Dedifferentiated amniotic fluid mesenchymal stem cell (primary cell): Measurements from ENCODE around the gene AUNIP.

Experiments used
- DNase-seq: peaks from one replicate; pipeline ENCODE4 v3.0.0-alpha.2; 2016; ENCODE audit errors: extremely low spot score

Gene AUNIP

DNA sequence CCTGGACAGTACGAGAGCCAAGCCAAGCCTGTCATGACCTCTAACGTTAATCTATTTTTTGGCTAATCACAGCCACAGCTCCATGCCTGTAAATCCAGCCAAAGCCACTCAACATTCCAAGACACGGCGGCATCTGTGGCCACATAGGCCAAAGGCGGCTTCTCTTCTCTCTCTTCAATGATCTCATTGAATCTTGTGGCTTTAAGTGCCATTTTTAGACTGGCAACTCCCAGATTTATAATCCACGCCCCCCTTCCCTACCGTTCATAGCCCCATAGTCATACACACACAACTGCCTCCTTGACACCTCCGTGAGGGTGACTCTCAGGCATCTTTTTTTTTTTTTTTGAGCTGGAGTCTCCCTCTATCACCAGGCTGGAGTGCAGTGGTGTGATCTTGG, 64.9 kb downstream of the AUNIP start:
- no peak for DNase-seq

DNA sequence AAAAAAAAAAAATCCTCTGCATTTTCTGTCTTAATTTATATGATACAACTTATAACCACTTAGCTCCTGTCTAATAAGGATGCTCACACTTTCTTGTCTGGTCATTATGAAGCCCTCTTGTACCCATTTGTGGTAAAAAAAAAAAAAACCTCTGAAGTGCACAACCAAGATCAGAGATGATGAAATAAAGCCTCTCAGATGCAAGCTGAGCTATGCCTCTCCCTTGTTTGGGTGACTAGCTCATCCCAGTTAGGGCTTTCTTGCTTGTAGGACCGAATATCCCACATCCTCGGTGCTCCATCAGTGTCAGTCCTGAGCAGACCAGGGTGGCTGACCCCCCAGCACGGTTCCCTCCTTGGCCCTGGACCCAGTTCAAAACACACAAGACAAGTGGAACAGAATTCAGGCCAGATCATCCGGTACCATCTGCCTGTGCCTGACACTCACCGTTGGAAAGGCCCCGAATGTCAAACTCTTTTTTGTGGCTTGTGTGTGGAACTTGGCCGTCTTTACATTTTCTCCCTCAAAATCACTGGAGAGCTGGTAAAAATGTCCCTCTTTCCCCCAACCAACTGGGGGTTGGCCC, 65.6 kb downstream of the AUNIP start:
- no peak for DNase-seq

DNA sequence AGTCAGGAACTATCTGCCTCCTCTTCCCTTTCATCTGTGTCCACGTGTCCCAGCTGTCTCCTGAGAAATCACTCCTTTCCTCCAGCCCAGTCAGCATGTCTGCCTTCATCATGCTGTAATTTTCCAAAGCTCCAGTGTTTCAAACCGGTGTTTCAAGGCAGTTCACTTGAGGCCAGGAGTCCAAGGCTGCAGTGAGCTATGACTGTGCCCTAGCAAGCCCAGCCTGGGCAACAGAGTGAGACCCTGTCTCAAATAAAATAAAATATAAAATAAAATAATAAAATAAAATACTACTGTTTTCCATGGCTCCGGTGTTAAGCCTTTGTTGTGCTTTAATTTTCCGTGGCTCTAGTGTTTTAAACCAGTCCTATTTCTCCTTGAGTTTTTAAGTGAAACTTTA, 67.1 kb downstream of the AUNIP start:
- DNase-seq = no peak

DNA sequence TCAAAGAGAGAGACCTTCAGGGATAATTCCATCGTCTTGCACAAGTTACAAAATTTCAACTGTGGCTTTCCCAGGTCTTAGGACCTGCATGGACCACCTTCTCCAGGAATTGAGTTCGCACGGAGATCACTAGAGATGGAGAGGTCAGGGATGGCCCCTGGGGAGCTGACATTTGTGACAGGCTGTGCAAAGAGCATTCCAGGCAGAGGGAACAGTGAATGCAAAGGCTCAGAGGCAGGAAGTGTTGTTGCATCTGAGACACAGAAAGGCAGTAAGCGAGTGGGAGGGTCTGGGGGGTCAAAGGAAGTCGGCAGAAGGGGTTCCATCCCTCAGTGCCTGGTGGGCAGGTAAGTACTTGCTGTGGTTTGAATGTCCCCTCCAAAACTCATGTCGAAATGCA, 68.8 kb downstream of the AUNIP start:
- no peak for DNase-seq

DNA sequence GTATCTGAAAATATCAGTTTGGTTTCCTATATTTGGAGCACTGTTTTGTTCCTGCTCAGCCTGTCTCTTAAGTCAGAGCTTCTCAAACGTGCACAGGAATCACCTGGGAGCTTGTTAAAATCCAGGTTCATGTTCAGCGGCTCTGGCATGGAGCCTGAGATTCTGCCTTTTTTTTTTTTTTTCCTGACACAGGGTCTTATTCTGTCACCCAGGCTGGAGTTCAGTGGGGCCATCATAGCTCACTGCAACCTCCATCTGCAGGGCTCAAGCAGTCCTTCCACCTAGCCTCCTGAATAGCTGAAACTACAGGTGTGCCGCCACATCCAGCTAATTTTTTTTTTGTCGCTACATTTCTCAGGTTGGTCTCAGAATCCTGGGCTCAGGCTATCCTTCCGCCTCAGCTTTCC, 71.5 kb downstream of the AUNIP start:
- DNase-seq = no peak

DNA sequence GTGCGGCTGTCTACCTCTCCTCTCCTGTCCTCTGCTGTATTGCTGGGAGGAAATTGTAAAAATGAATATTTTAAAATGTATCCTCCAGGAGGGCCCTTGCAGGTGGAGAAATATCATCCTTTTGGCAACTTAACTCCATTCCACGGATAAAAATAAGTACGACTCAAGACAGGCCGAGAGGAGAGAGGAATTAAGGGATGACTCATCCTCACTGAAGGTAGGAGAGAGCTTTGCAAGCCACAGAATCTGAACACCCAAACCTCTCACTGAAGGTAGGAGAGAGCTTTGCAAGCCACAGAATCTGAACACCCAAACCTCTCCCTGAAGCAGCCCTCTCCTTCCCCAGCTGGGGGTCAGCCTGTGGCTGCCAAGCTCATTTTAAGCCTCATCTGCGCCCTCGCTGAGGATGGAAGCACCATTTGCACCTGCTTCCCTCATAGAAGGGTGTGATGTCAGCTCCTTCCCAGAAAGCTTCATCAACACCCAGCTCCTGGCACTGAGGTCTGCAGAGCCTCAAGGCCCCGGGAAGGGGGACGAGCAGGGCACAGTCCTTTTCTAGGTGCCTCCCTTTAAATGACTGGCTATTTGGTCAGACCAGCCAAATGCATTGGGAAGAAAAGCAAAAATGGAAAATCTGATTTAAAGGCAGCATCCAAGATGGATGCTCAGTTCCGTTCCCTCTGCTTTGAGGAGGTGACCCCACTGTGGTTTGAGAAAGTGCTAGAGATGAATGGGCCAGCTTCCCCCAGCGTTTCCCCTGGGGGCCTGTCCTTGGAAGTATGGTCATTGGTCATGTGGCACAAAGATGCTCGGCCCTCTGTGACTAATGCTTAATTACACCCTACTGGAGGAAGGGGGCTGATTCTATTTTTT, 72.1 kb downstream of the AUNIP start:
- DNase-seq = no peak

DNA sequence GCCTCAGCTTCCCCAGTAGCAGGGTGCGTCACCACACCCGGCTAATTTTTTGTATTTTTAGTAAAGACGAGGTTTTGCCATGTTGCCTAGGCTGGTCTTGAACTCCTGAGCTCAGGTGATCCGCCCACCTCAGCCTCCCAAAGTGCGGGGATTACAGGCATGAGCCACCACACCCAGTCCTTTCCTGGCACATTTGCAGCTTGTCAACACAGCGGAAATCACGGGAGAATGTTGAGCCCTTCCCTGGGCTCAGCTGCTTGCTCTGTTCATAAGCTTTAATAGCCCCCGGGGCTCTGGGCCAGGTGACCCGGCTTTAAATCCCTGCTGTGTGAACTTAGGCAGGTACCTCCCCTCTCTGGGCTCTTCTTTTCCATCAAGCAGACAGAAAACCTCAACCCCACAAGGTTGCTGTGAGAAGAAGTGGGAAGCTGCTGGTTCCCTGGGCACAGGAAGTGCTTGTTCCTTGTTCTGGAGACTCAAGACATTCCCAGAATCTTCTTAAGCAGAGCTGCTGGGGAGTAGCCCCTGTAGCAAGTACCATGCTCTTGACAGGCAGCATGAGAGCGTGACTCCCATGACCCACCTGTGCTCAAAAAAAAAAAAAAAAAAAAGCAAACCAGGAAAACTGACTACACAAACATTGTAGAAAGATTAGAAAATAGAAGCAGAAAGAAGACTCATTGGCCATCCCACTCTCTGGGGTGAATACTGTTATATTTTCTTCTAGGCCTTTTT, 73.8 kb downstream of the AUNIP start:
- no peak for DNase-seq

DNA sequence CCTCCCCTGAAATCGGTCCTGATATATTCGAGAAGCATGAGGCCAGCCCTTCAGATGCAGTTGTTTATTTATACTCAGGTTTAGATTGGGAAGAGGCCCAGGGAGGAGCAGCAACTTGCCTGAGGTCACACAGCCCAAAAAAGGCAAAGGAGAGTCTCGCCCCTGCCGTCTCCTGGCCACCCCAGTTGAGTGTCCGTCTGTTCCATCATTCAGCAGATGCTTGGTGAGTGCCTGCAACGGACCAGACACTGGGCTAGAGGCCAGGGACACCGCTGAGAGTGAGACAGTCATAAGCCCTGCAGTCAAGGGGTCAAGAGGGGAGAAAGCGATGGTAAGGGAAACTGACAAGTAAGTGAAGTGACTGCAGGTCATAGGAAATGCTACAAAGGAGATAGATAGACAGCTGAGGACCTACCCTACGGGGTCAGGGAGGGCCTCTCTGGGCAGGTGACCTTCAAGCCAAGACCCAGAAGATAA, 74.6 kb downstream of the AUNIP start:
- no peak for DNase-seq
